Esophagus squamous epithelium (tissue), 4 donors: Measurements from ENCODE around the gene BMPER.

Experiments used
- POLR2A ChIP-seq, 4 donors: fragments of 450-650 bp; IDR thresholded peaks; one replicate each; pipeline ENCODE4 v1.6.1; 2017; ENCODE audit warnings: antibody characterized with exemption in 4 of 4, mild to moderate bottlenecking in 4 of 4, moderate library complexity in 3 of 4
- TF ChIP-seq, protein P1 (sequence below), 6 experiments: fragments of 450-650 bp in 4 of 6; fragments of 200-600 bp in 2 of 6; sonication (generic) in 2 of 6; IDR thresholded peaks; one replicate each; pipeline ENCODE4 v1.5.1; 2016 to 2019; ENCODE audit warnings: antibody characterized with exemption in 6 of 6, mild to moderate bottlenecking in 4 of 6, moderate library complexity in 4 of 6

DNA sequence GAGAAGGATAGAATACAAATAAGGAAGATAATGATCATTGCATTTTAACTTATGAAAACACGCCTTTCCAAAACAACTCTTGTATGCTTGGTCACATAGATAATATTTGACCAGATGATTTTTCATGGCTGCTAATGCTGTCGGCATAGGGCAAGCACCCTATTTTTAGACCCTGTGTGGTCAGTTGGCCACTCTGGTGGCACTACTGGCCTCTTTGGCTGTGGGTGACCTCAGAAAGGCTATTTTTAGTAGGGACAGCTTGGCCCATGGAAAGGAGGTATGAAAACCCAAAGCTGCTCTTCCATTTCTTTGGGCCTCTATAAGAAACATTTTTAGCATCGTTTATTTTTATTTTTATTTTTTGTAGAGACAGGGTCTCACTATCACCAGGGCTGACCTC, 12.3 kb downstream of the BMPER start:
- TF ChIP-seq, protein P1, sequence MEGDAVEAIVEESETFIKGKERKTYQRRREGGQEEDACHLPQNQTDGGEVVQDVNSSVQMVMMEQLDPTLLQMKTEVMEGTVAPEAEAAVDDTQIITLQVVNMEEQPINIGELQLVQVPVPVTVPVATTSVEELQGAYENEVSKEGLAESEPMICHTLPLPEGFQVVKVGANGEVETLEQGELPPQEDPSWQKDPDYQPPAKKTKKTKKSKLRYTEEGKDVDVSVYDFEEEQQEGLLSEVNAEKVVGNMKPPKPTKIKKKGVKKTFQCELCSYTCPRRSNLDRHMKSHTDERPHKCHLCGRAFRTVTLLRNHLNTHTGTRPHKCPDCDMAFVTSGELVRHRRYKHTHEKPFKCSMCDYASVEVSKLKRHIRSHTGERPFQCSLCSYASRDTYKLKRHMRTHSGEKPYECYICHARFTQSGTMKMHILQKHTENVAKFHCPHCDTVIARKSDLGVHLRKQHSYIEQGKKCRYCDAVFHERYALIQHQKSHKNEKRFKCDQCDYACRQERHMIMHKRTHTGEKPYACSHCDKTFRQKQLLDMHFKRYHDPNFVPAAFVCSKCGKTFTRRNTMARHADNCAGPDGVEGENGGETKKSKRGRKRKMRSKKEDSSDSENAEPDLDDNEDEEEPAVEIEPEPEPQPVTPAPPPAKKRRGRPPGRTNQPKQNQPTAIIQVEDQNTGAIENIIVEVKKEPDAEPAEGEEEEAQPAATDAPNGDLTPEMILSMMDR (IDR thresholded peaks at IDR 0.05), result no peak
- TF ChIP-seq POLR2A (IDR thresholded peaks at IDR 0.05), result no peak
